B cell (primary cell): ENCODE results near the gene TMEM87B. TPM values are rescaled to one million over a fixed set of nuclear protein-coding genes. Genes with fewer than 3 reads are reported as not detected.
A peak's percentile ranks its signal among the peaks of the same experiment; 100 is the strongest.

Experiments
- ATAC-seq: fragments of 200-7000 bp; cut with Tn5 transposase; one replicate; pipeline ENCODE4 v1.10.0; 2021; ENCODE audit warnings: low read depth, mild to moderate bottlenecking, moderate number of reproducible peaks, moderate library complexity
- CTCF ChIA-PET: fragments of 350-600 bp; sonication (Branson Sonifier 250); formaldehyde crosslinking; loops from one replicate; lab custom pipeline; 2021; ENCODE audit warnings: antibody characterized with exemption, inconsistent platforms; lab: Charles Lee
- POLR2A ChIA-PET: fragments of 350-600 bp; sonication (Branson Sonifier 250); formaldehyde crosslinking; loops from one replicate; lab custom pipeline; 2021; ENCODE audit warnings: antibody characterized with exemption; lab: Charles Lee
- DNase-seq: peaks from one replicate; pipeline ENCODE4 v3.0.0; 2013
- H2AFZ ChIP-seq: 2 replicates; pipeline ENCODE4 v1.6.1; 2012; ENCODE audit warnings: mild to moderate bottlenecking, low read depth, low read length; ENCODE audit not compliant: insufficient read depth, poor library complexity, severe bottlenecking
- H3K27ac ChIP-seq, 2 donors: 1 replicate in 1 of 2; 2 replicates in 1 of 2; pipeline ENCODE4 v1.5.1; 2012 to 2013; ENCODE audit warnings: low read length in 2 of 2, mild to moderate bottlenecking in 2 of 2, moderate library complexity in 1 of 2
- H3K27me3 ChIP-seq, 4 experiments: fragments of 200-600 bp in 1 of 4; sonication (generic) in 1 of 4; replicated peaks in 1 of 4; 1 replicate in 2 of 4; 2 replicates in 2 of 4; pipeline versions ENCODE4 v1.6.1 to v1.7.0; 2013 to 2016; ENCODE audit warnings: low read length in 3 of 4, mild to moderate bottlenecking in 2 of 4, mixed read lengths in 1 of 4, moderate library complexity in 1 of 4; ENCODE audit not compliant: insufficient read depth in 4 of 4, control insufficient read depth in 3 of 4; ENCODE audit errors: control extremely low read depth in 1 of 4
- H3K36me3 ChIP-seq, 2 experiments: replicated peaks in 1 of 2; 1 replicate in 1 of 2; 2 replicates in 1 of 2; pipeline versions ENCODE4 v1.6.1 to v1.7.1; 2013; ENCODE audit warnings: low read length in 1 of 2; ENCODE audit not compliant: insufficient read depth in 2 of 2, control insufficient read depth in 1 of 2; ENCODE audit errors: control extremely low read depth in 1 of 2, extremely low read depth in 1 of 2
- H3K4me1 ChIP-seq, 2 donors: fragments of 200-600 bp in 1 of 2; sonication (generic) in 1 of 2; 1 replicate in 1 of 2; 2 replicates in 1 of 2; pipeline versions ENCODE4 v1.5.1 to v1.6.1; 2013 to 2017; ENCODE audit warnings: low read length in 2 of 2; ENCODE audit not compliant: control insufficient read depth in 2 of 2, insufficient read depth in 2 of 2
- H3K4me2 ChIP-seq: replicated peaks from 2 replicates; pipeline ENCODE3; 2012; ENCODE audit warnings: mild to moderate bottlenecking, low read depth, low read length; ENCODE audit not compliant: poor library complexity, severe bottlenecking
- H3K4me3 ChIP-seq, 5 experiments: fragments of 200-600 bp in 1 of 5; sonication (generic) in 1 of 5; 1 replicate in 3 of 5; 2 replicates in 2 of 5; pipeline versions ENCODE4 v1.5.1 to v1.7.0; 2011 to 2016; ENCODE audit warnings: low read length in 4 of 5, mild to moderate bottlenecking in 4 of 5, low read depth in 2 of 5, control low read depth in 1 of 5, moderate library complexity in 1 of 5; ENCODE audit not compliant: insufficient read depth in 1 of 5; ENCODE audit errors: control extremely low read depth in 1 of 5, extremely low read depth in 1 of 5
- H3K79me2 ChIP-seq: fragments of 200-600 bp; sonication (generic); one replicate; pipeline ENCODE4 v1.6.0; 2016; ENCODE audit warnings: low read length; ENCODE audit not compliant: control insufficient read depth, insufficient read depth
- H3K9ac ChIP-seq: fragments of 200-600 bp; sonication (generic); 2 replicates; pipeline ENCODE4 v1.6.1; 2017; ENCODE audit warnings: mild to moderate bottlenecking, low read length, moderate library complexity
- H3K9me3 ChIP-seq, 3 donors: one replicate each; pipeline versions ENCODE4 v1.6.1 to v1.7.1; 2013; ENCODE audit warnings: low read length in 2 of 3; ENCODE audit not compliant: control insufficient read depth in 2 of 3, insufficient read depth in 1 of 3; ENCODE audit errors: control extremely low read depth in 1 of 3
- H4K20me1 ChIP-seq: 2 replicates; pipeline ENCODE4 v1.6.0; 2012; ENCODE audit warnings: mild to moderate bottlenecking, low read length; ENCODE audit not compliant: insufficient read depth, control insufficient read depth, poor library complexity, severe bottlenecking
- H3K27ac Mint-ChIP-seq: one replicate; pipeline ENCODE4 v1.8.0; 2021; ENCODE audit warnings: mixed read lengths
- H3K27me3 Mint-ChIP-seq: one replicate; pipeline ENCODE4 v1.8.0; 2021; ENCODE audit warnings: mixed read lengths
- H3K4me1 Mint-ChIP-seq: one replicate; pipeline ENCODE4 v1.8.0; 2021; ENCODE audit warnings: mixed read lengths
- H3K4me3 Mint-ChIP-seq: one replicate; pipeline ENCODE4 v1.8.0; 2021; ENCODE audit warnings: mixed read lengths
- H3K9me3 Mint-ChIP-seq: one replicate; pipeline ENCODE4 v1.8.0; 2022; ENCODE audit warnings: mixed read lengths; ENCODE audit not compliant: insufficient read depth
- EZH2 ChIP-seq: IDR thresholded peaks from 2 replicates; pipeline ENCODE4 v1.6.1; 2012; ENCODE audit warnings: borderline replicate concordance, low read depth, mild to moderate bottlenecking, moderate library complexity, low read length; ENCODE audit not compliant: insufficient read depth, poor library complexity, severe bottlenecking
- WGBS: methylation state at CpG from one replicate; pipeline ENCODE4 v1.1.5; 2013; ENCODE audit warnings: missing lambda C conversion rate; ENCODE audit not compliant: insufficient coverage; 5-methylcytosine and 5-hydroxymethylcytosine counted together
- intact Hi-C: fragments of 100-400 bp; cut with micrococcal nuclease; formaldehyde crosslinking; loops from one replicate; pipeline ENCODE4 v1.10.0; 2022
- polyA plus RNA-seq: library from polyadenylated mRNA; depleted of rRNA; stranded (reverse); fragments of >200 nt; gene quantifications from 2 replicates; pipeline ENCODE4 v1.2.3, GENCODE V29; 2012
- total RNA-seq, 2 donors: library from RNA; stranded (reverse); fragments of 120-200 nt in 1 of 2; gene quantifications; 1 replicate in 1 of 2; 2 replicates in 1 of 2; pipeline versions ENCODE4 v1.2.3 to v1.2.4, GENCODE V29; 2013 to 2022
- TF ChIP-seq, protein P1 (sequence below): fragments of 200-600 bp; IDR thresholded peaks from one replicate; pipeline ENCODE4 v1.8.0; 2022; ENCODE audit warnings: antibody characterized with exemption, mild to moderate bottlenecking

Gene TMEM87B
- total and polyA plus RNA-seq, 2 donors (not counting 1 experiment from before 2014, with no cell fraction given) = 9.4 to 21.0 TPM

GRCh38 chr2:112157472-112157871 lies 102.4 kb downstream of the TMEM87B start:
- CTCF ChIA-PET = no interaction called here
- intact Hi-C loops = no loop called here

DNA sequence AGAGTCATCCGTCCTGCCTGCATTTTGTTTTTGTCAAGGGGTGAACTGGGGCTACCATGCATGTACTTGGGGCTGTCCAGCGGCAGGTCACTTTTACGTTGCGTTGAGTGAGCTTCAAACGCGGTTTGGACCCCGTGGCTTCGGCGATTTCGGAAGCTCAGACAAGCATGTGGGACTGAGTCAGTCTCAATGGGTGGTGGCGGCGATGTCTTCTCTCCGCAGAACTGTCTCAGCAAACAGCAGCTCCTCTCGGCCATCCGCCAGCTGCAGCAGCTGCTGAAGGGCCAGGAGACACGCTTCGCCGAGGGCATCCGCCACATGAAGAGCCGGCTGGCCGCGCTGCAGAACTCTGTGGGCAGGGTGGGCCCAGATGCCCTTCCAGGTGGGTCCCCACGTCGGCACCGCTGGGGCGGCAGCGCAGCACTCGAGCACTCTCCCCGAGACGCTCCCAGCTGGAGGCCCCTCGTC lies 104.4 kb downstream of the TMEM87B start:
- Histone ChIP-seq H3K4me3 (peak overlapping the region in 2 of 5 experiments; percentile 19 to 29), H3K36me3 (no peaks in the 10 kb centered on the region), H3K27me3 (no peaks in the 10 kb centered on the region), H3K9me3 (peaks cover 0 to 20% (median 0%) of the 10 kb centered on the region in 3 donors), H3K9ac (no peak overlapping the region), H3K27ac (peak overlapping the region in 1 of 2 donors; percentile 41), H4K20me1 (no peaks in the 10 kb centered on the region), H3K79me2 (no peaks in the 10 kb centered on the region), H3K4me1 (peaks cover 20 to 29% of the 10 kb centered on the region in 2 donors), H2AFZ (peak overlapping the region; percentile 28), H3K4me2 (peak overlapping the region; percentile 57)
- peak; percentile 67 for DNase-seq
- CTCF ChIA-PET = interaction anchor here (1.0 to 1.9 kb wide), 2 partner anchors 38 to 99 kb away, joined by 4 to 8 read pairs; no protein-coding TSS in a partner anchor
- no peaks in the 10 kb centered on the region for H3K9me3 Mint-ChIP-seq
- peak overlapping the region; percentile 74 for H3K4me3 Mint-ChIP-seq
- 74% methylated on average over 27 of the region's 31 CpGs for WGBS
- POLR2A ChIA-PET = interaction anchor here (0.7 kb wide), 1 partner anchor 92 kb away, joined by 7 read pairs; no protein-coding TSS in a partner anchor
- H3K27ac Mint-ChIP-seq = peak overlapping the region; percentile 93
- intact Hi-C loops = no loop called here
- TF ChIP-seq EZH2 = no peak
- TF ChIP-seq, protein P1, sequence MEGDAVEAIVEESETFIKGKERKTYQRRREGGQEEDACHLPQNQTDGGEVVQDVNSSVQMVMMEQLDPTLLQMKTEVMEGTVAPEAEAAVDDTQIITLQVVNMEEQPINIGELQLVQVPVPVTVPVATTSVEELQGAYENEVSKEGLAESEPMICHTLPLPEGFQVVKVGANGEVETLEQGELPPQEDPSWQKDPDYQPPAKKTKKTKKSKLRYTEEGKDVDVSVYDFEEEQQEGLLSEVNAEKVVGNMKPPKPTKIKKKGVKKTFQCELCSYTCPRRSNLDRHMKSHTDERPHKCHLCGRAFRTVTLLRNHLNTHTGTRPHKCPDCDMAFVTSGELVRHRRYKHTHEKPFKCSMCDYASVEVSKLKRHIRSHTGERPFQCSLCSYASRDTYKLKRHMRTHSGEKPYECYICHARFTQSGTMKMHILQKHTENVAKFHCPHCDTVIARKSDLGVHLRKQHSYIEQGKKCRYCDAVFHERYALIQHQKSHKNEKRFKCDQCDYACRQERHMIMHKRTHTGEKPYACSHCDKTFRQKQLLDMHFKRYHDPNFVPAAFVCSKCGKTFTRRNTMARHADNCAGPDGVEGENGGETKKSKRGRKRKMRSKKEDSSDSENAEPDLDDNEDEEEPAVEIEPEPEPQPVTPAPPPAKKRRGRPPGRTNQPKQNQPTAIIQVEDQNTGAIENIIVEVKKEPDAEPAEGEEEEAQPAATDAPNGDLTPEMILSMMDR = no peak
- no peaks in the 10 kb centered on the region for H3K27me3 Mint-ChIP-seq
- ATAC-seq = peak; percentile 76
- H3K4me1 Mint-ChIP-seq = peaks cover 35% of the 10 kb centered on the region

More at GRCh38 chr2:112157472-112157871, 102.4 kb downstream of the TMEM87B start:
- H3K4me1 Mint-ChIP-seq = peaks cover 37% of the 10 kb centered on the region
- Histone ChIP-seq H3K9me3 (peaks cover 0 to 20% (median 0%) of the 10 kb centered on the region in 3 donors), H3K27me3 (no peaks in the 10 kb centered on the region), H3K4me1 (peaks cover 20 to 29% of the 10 kb centered on the region in 2 donors), H2AFZ (no peak overlapping the region), H3K4me2 (no peak overlapping the region), H3K9ac (no peak overlapping the region), H3K36me3 (no peaks in the 10 kb centered on the region), H3K4me3 (no peak overlapping the region), H3K79me2 (no peaks in the 10 kb centered on the region), H4K20me1 (no peaks in the 10 kb centered on the region), H3K27ac (no peak overlapping the region)
- H3K27ac Mint-ChIP-seq = no peak overlapping the region
- WGBS = 100% methylated on average over 1 of the region's 3 CpGs
- no peak for DNase-seq
- H3K9me3 Mint-ChIP-seq = no peaks in the 10 kb centered on the region
- no peak for TF ChIP-seq EZH2
- TF ChIP-seq, protein P1 = no peak
- POLR2A ChIA-PET = no interaction called here
- H3K27me3 Mint-ChIP-seq = no peaks in the 10 kb centered on the region
- no peak for ATAC-seq
- H3K4me3 Mint-ChIP-seq = no peak overlapping the region
